Loucy (cell line): Measurements from ENCODE around the gene SLC6A11.

Experiments
- H2AFZ ChIP-seq: fragments of 200-600 bp; sonication (generic); 2 replicates; pipeline ENCODE4 v1.6.0; 2016; ENCODE audit warnings: antibody characterized with exemption, mild to moderate bottlenecking, low read length, moderate library complexity
- H3F3A ChIP-seq: fragments of 200-600 bp; 2 replicates; pipeline ENCODE4 v1.6.0; 2016; ENCODE audit warnings: antibody characterized with exemption, low read depth, mild to moderate bottlenecking
- H3K27me3 ChIP-seq: fragments of 200-600 bp; sonication (generic); 2 replicates; pipeline ENCODE4 v1.6.1; 2014; ENCODE audit warnings: low read length, mild to moderate bottlenecking; ENCODE audit not compliant: insufficient read depth, poor library complexity, severe bottlenecking
- H3K36me3 ChIP-seq: fragments of 200-600 bp; sonication (generic); 2 replicates; pipeline ENCODE4 v1.6.1; 2016; ENCODE audit warnings: low read length; ENCODE audit not compliant: insufficient read depth
- H3K4me1 ChIP-seq: fragments of 200-600 bp; sonication (generic); 2 replicates; pipeline ENCODE4 v1.5.1; 2014; ENCODE audit warnings: low read length, mild to moderate bottlenecking; ENCODE audit not compliant: insufficient read depth, poor library complexity, severe bottlenecking
- H3K4me2 ChIP-seq: fragments of 200-600 bp; sonication (generic); 2 replicates; pipeline ENCODE4 v1.6.0; 2014; ENCODE audit warnings: antibody characterized with exemption, low read length, low read depth, mild to moderate bottlenecking; ENCODE audit not compliant: poor library complexity, severe bottlenecking
- H3K4me3 ChIP-seq: fragments of 200-600 bp; sonication (generic); 2 replicates; pipeline ENCODE4 v1.5.1; 2014; ENCODE audit warnings: low read length, mild to moderate bottlenecking, mixed read lengths; ENCODE audit not compliant: poor library complexity, severe bottlenecking
- H3K79me2 ChIP-seq: fragments of 200-600 bp; sonication (generic); 2 replicates; pipeline ENCODE4 v1.6.1; 2014; ENCODE audit warnings: low read length; ENCODE audit not compliant: insufficient read depth
- H3K9ac ChIP-seq: fragments of 200-600 bp; sonication (generic); 2 replicates; pipeline ENCODE4 v1.6.0; 2014; ENCODE audit warnings: mild to moderate bottlenecking, low read depth, low read length, moderate library complexity; ENCODE audit not compliant: poor library complexity, severe bottlenecking
- H3K9me2 ChIP-seq: fragments of 200-600 bp; sonication (generic); replicated peaks from 2 replicates; pipeline ENCODE4 v1.6.1; 2016; ENCODE audit warnings: low read depth, low read length, mixed read lengths
- H3K9me3 ChIP-seq: fragments of 200-600 bp; sonication (generic); 2 replicates; pipeline ENCODE4 v1.6.1; 2014; ENCODE audit warnings: mild to moderate bottlenecking, antibody characterized with exemption, low read length, low read depth; ENCODE audit not compliant: insufficient read depth
- H4K20me1 ChIP-seq: fragments of 200-600 bp; sonication (generic); 2 replicates; pipeline ENCODE4 v1.6.0; 2014; ENCODE audit warnings: antibody characterized with exemption, low read length, mild to moderate bottlenecking; ENCODE audit not compliant: insufficient read depth, poor library complexity, severe bottlenecking
- EZH2phosphoT487 ChIP-seq: fragments of 200-600 bp; IDR thresholded peaks from 2 replicates; pipeline ENCODE4 v1.6.1; 2018; ENCODE audit warnings: antibody characterized with exemption, mild to moderate bottlenecking, moderate library complexity, borderline replicate concordance
- TF ChIP-seq, protein P1 (sequence below): fragments of 200-600 bp; sonication (generic); conservative IDR thresholded peaks from 2 replicates; pipeline ENCODE4 v1.5.1; 2014; ENCODE audit warnings: mild to moderate bottlenecking, antibody characterized with exemption, low read length

Gene SLC6A11

DNA sequence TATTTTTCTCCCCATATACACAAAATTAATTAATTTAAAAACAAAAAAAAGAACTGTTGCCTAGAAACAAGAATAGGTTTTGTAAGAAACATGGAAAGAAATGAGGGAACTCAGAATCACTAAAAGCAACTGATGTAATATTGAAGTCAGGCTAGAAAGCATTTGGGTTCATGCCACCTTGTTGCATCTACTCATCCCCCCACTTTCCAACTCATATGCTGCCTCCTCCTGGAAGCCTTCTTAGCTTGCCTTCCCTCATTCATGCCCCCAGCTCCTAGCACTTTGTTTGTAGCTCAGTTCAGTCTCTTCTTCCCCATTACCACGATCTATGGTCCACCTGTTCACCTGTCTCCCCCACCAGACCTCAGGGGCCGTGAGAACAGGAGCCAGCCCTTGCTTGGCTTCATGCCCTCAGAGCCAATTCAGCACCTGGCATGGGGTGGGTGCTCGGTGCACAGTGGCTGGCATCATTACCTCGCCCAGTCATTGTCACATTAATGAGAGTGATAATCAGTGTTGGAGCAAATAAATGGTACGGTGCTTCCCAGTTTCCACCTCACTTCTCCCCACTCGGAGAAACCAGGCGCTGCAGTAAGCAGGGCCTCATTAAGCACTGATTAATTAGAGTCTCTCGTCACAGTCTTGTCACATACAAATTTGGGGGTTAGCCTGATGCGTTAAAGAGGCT is 114.1 kb downstream of the SLC6A11 start:
- no peaks in the 10 kb centered on the region for H4K20me1 ChIP-seq
- no peak overlapping the region for H3K4me3 ChIP-seq
- no peaks in the 10 kb centered on the region for H3K79me2 ChIP-seq
- no peaks in the 10 kb centered on the region for H3K4me1 ChIP-seq
- H3K9ac ChIP-seq = no peak overlapping the region
- no peaks in the 10 kb centered on the region for H3K9me2 ChIP-seq
- no peaks in the 10 kb centered on the region for H3K27me3 ChIP-seq
- H3F3A ChIP-seq = no peaks in the 10 kb centered on the region
- no peaks in the 10 kb centered on the region; the same call in 1 of the 2 replicates for H3K9me3 ChIP-seq
- H2AFZ ChIP-seq = no peak overlapping the region
- TF ChIP-seq, protein P1, sequence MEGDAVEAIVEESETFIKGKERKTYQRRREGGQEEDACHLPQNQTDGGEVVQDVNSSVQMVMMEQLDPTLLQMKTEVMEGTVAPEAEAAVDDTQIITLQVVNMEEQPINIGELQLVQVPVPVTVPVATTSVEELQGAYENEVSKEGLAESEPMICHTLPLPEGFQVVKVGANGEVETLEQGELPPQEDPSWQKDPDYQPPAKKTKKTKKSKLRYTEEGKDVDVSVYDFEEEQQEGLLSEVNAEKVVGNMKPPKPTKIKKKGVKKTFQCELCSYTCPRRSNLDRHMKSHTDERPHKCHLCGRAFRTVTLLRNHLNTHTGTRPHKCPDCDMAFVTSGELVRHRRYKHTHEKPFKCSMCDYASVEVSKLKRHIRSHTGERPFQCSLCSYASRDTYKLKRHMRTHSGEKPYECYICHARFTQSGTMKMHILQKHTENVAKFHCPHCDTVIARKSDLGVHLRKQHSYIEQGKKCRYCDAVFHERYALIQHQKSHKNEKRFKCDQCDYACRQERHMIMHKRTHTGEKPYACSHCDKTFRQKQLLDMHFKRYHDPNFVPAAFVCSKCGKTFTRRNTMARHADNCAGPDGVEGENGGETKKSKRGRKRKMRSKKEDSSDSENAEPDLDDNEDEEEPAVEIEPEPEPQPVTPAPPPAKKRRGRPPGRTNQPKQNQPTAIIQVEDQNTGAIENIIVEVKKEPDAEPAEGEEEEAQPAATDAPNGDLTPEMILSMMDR = no peak
- no peak for TF ChIP-seq EZH2phosphoT487
- H3K4me2 ChIP-seq = no peak overlapping the region
- no peaks in the 10 kb centered on the region for H3K36me3 ChIP-seq

DNA sequence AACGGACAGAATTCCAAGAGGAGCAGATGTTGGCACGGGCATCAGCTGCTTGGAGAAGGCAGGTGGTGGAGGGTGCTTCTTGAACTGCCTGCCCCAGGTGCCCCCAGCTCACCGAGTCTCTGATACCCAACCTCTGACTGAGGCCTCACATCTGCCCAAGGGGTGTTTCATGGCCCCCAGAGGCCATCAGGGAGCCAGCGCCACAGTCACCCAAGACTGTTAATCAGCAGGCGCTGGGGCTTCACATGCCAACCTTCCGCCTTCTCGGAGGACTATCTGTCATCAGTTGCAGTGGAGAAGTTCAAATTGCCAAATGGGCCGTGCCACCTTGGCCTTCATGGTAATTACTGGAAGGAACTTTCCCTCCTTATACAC is 114.6 kb downstream of the SLC6A11 start:
- Histone ChIP-seq H3K79me2 (no peaks in the 10 kb centered on the region), H3K4me1 (no peaks in the 10 kb centered on the region), H4K20me1 (no peaks in the 10 kb centered on the region), H2AFZ (no peak overlapping the region), H3K36me3 (no peaks in the 10 kb centered on the region), H3K4me2 (no peak overlapping the region), H3K27me3 (no peaks in the 10 kb centered on the region), H3K9me3 (no peaks in the 10 kb centered on the region; the same call in 1 of the 2 replicates), H3K9ac (no peak overlapping the region), H3F3A (no peaks in the 10 kb centered on the region), H3K4me3 (no peak overlapping the region), H3K9me2 (no peaks in the 10 kb centered on the region)
- TF ChIP-seq EZH2phosphoT487 = no peak
- TF ChIP-seq, protein P1 = no peak

DNA sequence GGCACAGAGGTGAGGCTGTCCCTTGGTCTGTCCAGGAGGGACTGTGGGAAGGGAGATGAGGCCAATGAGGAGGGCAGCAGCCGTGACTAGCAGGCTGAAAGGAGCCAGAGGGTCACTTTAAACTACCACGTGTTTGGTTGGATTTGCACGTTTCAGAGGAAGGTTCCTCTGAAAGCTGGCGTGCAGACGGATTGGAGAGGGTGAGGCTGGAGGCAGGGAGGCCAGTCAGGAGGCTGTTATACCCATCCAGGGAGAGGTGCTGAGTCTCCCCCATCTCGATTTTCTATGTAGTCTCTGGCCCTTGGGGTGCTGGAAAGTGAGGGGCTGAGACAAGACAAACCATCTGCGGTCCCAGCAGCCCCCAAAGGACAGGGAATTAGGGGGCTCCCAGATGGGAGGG is 116.6 kb downstream of the SLC6A11 start:
- Histone ChIP-seq H3K27me3 (no peaks in the 10 kb centered on the region), H3K4me1 (no peaks in the 10 kb centered on the region), H3K9me2 (no peaks in the 10 kb centered on the region), H2AFZ (no peak overlapping the region), H3K9ac (no peak overlapping the region), H3K79me2 (no peaks in the 10 kb centered on the region), H3K36me3 (no peaks in the 10 kb centered on the region), H3K9me3 (no peaks in the 10 kb centered on the region), H3K4me2 (no peak overlapping the region), H4K20me1 (no peaks in the 10 kb centered on the region), H3K4me3 (no peak overlapping the region), H3F3A (no peaks in the 10 kb centered on the region)
- TF ChIP-seq EZH2phosphoT487 = no peak
- TF ChIP-seq, protein P1 = no peak
